22Rv1 (cell line): Measurements from ENCODE around the gene ORC2.

ENCODE experiments used
- ZFX ChIP-seq: fragments of 450-650 bp; IDR thresholded peaks from 2 replicates; pipeline ENCODE4 v1.6.1; 2017; ENCODE audit warnings: antibody characterized with exemption, borderline replicate concordance
- TF ChIP-seq, protein P1 (sequence below): fragments of 450-650 bp; IDR thresholded peaks from 2 replicates; pipeline ENCODE4 v1.5.1; 2017; ENCODE audit warnings: mild to moderate bottlenecking

DNA sequence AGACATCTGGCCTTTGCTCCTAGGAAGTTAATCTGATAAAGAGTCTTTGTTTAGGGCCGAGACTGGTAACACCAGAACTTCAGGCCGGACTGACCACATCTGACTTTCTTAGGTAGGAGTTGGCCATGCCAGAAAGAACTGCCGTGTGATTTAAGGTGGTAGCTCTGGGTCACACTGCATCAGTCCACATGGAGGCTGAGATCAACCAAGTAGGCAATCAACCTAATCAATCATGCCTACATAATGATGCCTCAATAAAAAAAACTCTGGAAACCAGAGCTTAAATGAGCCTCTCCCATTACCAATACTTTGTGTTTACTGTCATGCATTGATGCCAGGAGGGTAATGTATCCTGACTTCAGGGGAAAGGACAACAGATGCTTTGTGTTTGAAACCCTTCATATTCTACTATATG, 44.1 kb upstream of the ORC2 start:
- TF ChIP-seq, protein P1, sequence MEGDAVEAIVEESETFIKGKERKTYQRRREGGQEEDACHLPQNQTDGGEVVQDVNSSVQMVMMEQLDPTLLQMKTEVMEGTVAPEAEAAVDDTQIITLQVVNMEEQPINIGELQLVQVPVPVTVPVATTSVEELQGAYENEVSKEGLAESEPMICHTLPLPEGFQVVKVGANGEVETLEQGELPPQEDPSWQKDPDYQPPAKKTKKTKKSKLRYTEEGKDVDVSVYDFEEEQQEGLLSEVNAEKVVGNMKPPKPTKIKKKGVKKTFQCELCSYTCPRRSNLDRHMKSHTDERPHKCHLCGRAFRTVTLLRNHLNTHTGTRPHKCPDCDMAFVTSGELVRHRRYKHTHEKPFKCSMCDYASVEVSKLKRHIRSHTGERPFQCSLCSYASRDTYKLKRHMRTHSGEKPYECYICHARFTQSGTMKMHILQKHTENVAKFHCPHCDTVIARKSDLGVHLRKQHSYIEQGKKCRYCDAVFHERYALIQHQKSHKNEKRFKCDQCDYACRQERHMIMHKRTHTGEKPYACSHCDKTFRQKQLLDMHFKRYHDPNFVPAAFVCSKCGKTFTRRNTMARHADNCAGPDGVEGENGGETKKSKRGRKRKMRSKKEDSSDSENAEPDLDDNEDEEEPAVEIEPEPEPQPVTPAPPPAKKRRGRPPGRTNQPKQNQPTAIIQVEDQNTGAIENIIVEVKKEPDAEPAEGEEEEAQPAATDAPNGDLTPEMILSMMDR, result no peak
- TF ChIP-seq ZFX, result no peak
